Temporal lobe (tissue), 2 donors: ENCODE data around the gene TBC1D17. TPM values are rescaled to one million over a fixed set of nuclear protein-coding genes. Genes with fewer than 3 reads are reported as not detected.

Source experiments
- small RNA-seq: library from RNA; depleted of rRNA; stranded (forward); fragments of <200 nt; gene quantifications from one replicate; pipeline ENCODE3, GENCODE V24; 2014; ENCODE audit warnings: low replicate concordance
- total RNA-seq: library from RNA; depleted of rRNA; stranded (reverse); fragments of >200 nt; gene quantifications from one replicate; pipeline ENCODE4 v1.2.3, GENCODE V29; 2014

Gene TBC1D17
- total RNA-seq, 1 donor from 2014 or later: 10.6 TPM

Small RNA genes within 50 kb of the gene (small RNA-seq; reads per million reads assigned to genes)
- gene MIR4749: 0.16 reads per million

Other genes starting within 250 kb of the TBC1D17 start
- 0.98 TPM for gene RRAS, start 237.6 kb upstream of the TBC1D17 start, total RNA-seq
- 17.0 TPM for gene SCAF1, start 235.5 kb upstream of the TBC1D17 start, total RNA-seq
- gene IRF3, start 211.8 kb upstream of the TBC1D17 start, total RNA-seq: 13.8 TPM
- gene BCL2L12, start 211.8 kb upstream of the TBC1D17 start, total RNA-seq: 0.25 TPM
- gene PRMT1, start 200.4 kb upstream of the TBC1D17 start, total RNA-seq: 160 TPM
- 0.49 TPM for gene ADM5, start 188.1 kb upstream of the TBC1D17 start, total RNA-seq
- gene CPT1C, start 186.6 kb upstream of the TBC1D17 start, total RNA-seq: 40.6 TPM
- not detected for gene TSKS, start 114.4 kb upstream of the TBC1D17 start, total RNA-seq
- 44.5 TPM for gene AP2A1, start 110.7 kb upstream of the TBC1D17 start, total RNA-seq
- gene FUZ, start 64.4 kb upstream of the TBC1D17 start, total RNA-seq: 9.8 TPM
- gene MED25, start 59.4 kb upstream of the TBC1D17 start, total RNA-seq: 19.2 TPM
- gene PTOV1, start 26.5 kb upstream of the TBC1D17 start, total RNA-seq: 84.8 TPM
- gene PNKP, start 10.1 kb upstream of the TBC1D17 start, total RNA-seq: 10.6 TPM
- gene AKT1S1, start 347 bp upstream of the TBC1D17 start, total RNA-seq: 2.5 TPM
- not detected for gene IL4I1, start 19.2 kb downstream of the TBC1D17 start, total RNA-seq
- 9.6 TPM for gene ATF5, start 51.5 kb downstream of the TBC1D17 start, total RNA-seq
- 20.9 TPM for gene NUP62, start 51.8 kb downstream of the TBC1D17 start, total RNA-seq
- under 0.01 TPM for gene SIGLEC11, start 83.5 kb downstream of the TBC1D17 start, total RNA-seq
- 17.2 TPM for gene VRK3, start 147.7 kb downstream of the TBC1D17 start, total RNA-seq
- gene ZNF473, start 148.3 kb downstream of the TBC1D17 start, total RNA-seq: 9.1 TPM